ENCODE results near the gene LARP1.

DNA sequence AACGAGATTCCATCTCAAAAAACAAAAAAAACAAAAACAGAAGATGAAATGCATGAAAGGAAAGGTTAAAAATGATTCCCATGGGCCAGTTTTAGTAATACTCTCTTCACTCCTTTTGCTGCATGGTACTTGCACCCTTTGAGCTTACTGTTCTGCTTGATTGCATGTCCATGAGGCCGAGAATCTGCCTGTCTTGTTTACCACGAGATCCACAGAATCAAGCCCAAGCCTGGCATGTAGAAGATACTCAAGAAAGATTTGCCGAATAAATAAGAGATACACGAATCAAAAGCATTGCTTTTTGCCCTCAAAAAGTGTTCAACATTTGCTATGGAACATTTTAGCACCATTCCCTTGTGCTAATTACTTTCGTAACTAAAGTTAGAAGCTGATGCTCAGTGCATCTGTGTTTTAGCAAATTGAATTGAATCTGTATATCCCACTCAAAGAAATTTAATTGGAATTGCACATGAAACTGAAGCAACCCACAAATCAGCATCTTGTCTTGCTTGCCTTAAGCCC is 94.1 kb downstream of the LARP1 start:
- TF ChIP-seq ZFP3 (CRISPR knock-in tag; IDR thresholded peaks at IDR 0.05) (no peak), ESRRG (CRISPR knock-in tag; IDR thresholded peaks at IDR 0.05) (no peak), PATZ1 (CRISPR knock-in tag; IDR thresholded peaks at IDR 0.05; ENCODE audit: borderline replicate concordance) (no peak), TCF4 (CRISPR knock-in tag; IDR thresholded peaks at IDR 0.05; ENCODE audit: borderline replicate concordance) (no peak), TOX (CRISPR knock-in tag; IDR thresholded peaks at IDR 0.05; ENCODE audit: borderline replicate concordance) (no peak), GLIS3 (CRISPR knock-in tag; IDR thresholded peaks at IDR 0.05) (no peak), BACH2 (CRISPR knock-in tag; IDR thresholded peaks at IDR 0.05; ENCODE audit: borderline replicate concordance) (no peak), ZNF70 (CRISPR knock-in tag; IDR thresholded peaks at IDR 0.05) (no peak), RARB (CRISPR knock-in tag; IDR thresholded peaks at IDR 0.05) (no peak), ARNTL (CRISPR knock-in tag; IDR thresholded peaks at IDR 0.05; ENCODE audit: borderline replicate concordance, low read depth) (no peak), OSR1 (CRISPR knock-in tag; IDR thresholded peaks at IDR 0.05) (no peak), ZNF8 (CRISPR knock-in tag; IDR thresholded peaks at IDR 0.05) (no peak)
